ENCODE measurements around the gene SCP2.
"Not testable (repeated sequence)": the region's sequence is repeated elsewhere in the genome, so short reads cannot be mapped to it uniquely, and the experiment has no call there.

GRCh38 chr1:52969234-52969633, 42.2 kb downstream of the SCP2 start:
- TF ChIP-seq, protein P1, sequence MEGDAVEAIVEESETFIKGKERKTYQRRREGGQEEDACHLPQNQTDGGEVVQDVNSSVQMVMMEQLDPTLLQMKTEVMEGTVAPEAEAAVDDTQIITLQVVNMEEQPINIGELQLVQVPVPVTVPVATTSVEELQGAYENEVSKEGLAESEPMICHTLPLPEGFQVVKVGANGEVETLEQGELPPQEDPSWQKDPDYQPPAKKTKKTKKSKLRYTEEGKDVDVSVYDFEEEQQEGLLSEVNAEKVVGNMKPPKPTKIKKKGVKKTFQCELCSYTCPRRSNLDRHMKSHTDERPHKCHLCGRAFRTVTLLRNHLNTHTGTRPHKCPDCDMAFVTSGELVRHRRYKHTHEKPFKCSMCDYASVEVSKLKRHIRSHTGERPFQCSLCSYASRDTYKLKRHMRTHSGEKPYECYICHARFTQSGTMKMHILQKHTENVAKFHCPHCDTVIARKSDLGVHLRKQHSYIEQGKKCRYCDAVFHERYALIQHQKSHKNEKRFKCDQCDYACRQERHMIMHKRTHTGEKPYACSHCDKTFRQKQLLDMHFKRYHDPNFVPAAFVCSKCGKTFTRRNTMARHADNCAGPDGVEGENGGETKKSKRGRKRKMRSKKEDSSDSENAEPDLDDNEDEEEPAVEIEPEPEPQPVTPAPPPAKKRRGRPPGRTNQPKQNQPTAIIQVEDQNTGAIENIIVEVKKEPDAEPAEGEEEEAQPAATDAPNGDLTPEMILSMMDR (IDR thresholded peaks at IDR 0.05), result not testable (repeated sequence)
- not testable (repeated sequence) for TF ChIP-seq POLR2A (IDR thresholded peaks at IDR 0.05)

Data from esophagus squamous epithelium (tissue), 4 donors.